ENCODE measurements around the gene KLF11.
A peak's percentile ranks its signal among the peaks of the same experiment; 100 is the strongest.
"Not testable (repeated sequence)": the region's sequence is repeated elsewhere in the genome, so short reads cannot be mapped to it uniquely, and the experiment has no call there.

The KLF11 gene

DNA sequence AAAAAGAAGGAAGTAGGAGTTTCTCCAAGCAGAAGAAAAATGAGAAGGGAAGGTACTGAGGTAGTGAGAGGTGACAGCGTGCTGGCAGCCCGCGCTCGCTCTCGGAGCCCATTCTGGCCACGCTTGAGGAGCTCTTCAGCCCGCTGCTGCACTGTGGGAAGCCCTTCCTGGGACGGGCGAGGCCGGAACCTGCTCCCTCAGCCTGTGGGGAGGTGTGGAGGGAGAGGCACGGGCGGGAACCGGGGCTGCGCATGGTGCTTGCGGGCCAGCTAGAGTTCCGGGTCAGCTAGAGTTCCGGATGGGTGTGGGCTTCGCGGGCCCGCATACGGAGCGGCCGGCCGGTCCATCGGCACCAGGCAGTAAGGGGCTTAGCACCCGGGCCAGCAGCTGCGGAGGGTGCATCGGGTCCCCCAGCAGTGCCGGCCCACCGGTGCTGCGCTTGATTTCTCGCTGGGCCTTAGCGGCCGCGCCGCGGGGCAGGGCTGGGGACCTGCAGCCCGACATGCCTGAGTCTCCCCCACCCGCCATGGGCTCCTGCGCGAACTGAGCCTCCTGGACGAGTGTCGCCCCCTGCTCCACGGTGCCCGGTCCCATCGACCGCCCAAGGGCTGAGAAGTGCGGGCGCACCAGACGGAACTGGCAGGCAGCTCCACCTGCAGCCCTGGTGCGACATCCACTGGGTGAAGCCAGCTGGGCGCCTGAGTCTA, 48.0 kb downstream of the KLF11 start:
- no peak overlapping the region for H3K23ac ChIP-seq (ENCODE audit: low read length)
- no peak overlapping the region for H3K4me2 ChIP-seq (ENCODE audit: low read length)
- H2BK5ac ChIP-seq (ENCODE audit: low read length), result no peak overlapping the region
- H3K4me3 ChIP-seq (ENCODE audit: low read length), result no peak overlapping the region
- H3K18ac ChIP-seq (ENCODE audit: low read length), result no peak overlapping the region
- no peak overlapping the region for H3K27ac ChIP-seq (ENCODE audit: low read depth, low read length)
- no peak overlapping the region for H3K4ac ChIP-seq (ENCODE audit: low read depth, low read length)
- H2AK5ac ChIP-seq (ENCODE audit: low read length), result no peak overlapping the region
- H3K79me1 ChIP-seq (ENCODE audit: low read length), result no peaks in the 10 kb centered on the region
- no peak overlapping the region for H2BK120ac ChIP-seq (ENCODE audit: low read depth, low read length)
- WGBS (ENCODE audit: extremely low coverage, insufficient coverage, low lambda C conversion rate), result no CpG with 5 or more reads among the region's 52 CpGs
- no peak overlapping the region for H4K8ac ChIP-seq (ENCODE audit: low read depth, low read length)
- H3K27me3 ChIP-seq (ENCODE audit: insufficient read depth, low read length, poor library complexity), result no peaks in the 10 kb centered on the region
- no peaks in the 10 kb centered on the region for H3K79me2 ChIP-seq (ENCODE audit: control insufficient read depth, insufficient read depth, low read length)
- no peaks in the 10 kb centered on the region for H3K36me3 ChIP-seq (ENCODE audit: control insufficient read depth, insufficient read depth, low read length)
- no peak for DNase-seq
- H4K5ac ChIP-seq (ENCODE audit: low read length), result no peak overlapping the region
- H3K9ac ChIP-seq (ENCODE audit: low read length), result no peak overlapping the region
- H2BK15ac ChIP-seq (replicated peaks; ENCODE audit: low read depth), result no peak overlapping the region
- no peak overlapping the region for H3K56ac ChIP-seq (ENCODE audit: low read length)
- no peaks in the 10 kb centered on the region for H3K4me1 ChIP-seq (ENCODE audit: control insufficient read depth, low read depth, low read length)

DNA sequence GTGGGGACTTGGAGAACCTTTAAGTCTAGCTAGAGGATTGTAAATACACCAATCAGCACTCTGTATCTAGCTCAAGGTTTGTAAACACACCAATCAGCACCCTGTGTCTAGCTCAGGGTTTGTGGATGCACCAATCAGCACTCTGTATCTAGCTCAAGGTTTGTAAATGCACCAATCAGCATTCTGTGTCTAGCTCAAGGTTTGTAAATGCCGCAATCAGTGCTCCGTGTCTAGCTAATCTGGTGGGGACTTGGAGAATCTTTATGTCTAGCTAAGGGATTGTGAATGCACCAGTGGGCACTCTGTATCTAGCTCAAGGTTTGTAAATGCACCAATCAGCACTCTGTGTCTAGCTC, 48.5 kb downstream of the KLF11 start:
- H3K4me2 ChIP-seq (ENCODE audit: low read length); H3K18ac ChIP-seq (ENCODE audit: low read length); H4K5ac ChIP-seq (ENCODE audit: low read length); H3K79me2 ChIP-seq (ENCODE audit: control insufficient read depth, insufficient read depth, low read length); H3K79me1 ChIP-seq (ENCODE audit: low read length); H3K4me1 ChIP-seq (ENCODE audit: control insufficient read depth, low read depth, low read length); H2BK120ac ChIP-seq (ENCODE audit: low read depth, low read length); H3K4ac ChIP-seq (ENCODE audit: low read depth, low read length); H2BK15ac ChIP-seq (replicated peaks; ENCODE audit: low read depth); H4K8ac ChIP-seq (ENCODE audit: low read depth, low read length); H3K23ac ChIP-seq (ENCODE audit: low read length); H2AK5ac ChIP-seq (ENCODE audit: low read length); H3K9ac ChIP-seq (ENCODE audit: low read length); H3K4me3 ChIP-seq (ENCODE audit: low read length); H3K27ac ChIP-seq (ENCODE audit: low read depth, low read length); H2BK5ac ChIP-seq (ENCODE audit: low read length); H3K36me3 ChIP-seq (ENCODE audit: control insufficient read depth, insufficient read depth, low read length); H3K27me3 ChIP-seq (ENCODE audit: insufficient read depth, low read length, poor library complexity); DNase-seq; H3K56ac ChIP-seq (ENCODE audit: low read length): not testable (repeated sequence)
- no CpG with 5 or more reads among the region's 2 CpGs for WGBS (ENCODE audit: extremely low coverage, insufficient coverage, low lambda C conversion rate)

DNA sequence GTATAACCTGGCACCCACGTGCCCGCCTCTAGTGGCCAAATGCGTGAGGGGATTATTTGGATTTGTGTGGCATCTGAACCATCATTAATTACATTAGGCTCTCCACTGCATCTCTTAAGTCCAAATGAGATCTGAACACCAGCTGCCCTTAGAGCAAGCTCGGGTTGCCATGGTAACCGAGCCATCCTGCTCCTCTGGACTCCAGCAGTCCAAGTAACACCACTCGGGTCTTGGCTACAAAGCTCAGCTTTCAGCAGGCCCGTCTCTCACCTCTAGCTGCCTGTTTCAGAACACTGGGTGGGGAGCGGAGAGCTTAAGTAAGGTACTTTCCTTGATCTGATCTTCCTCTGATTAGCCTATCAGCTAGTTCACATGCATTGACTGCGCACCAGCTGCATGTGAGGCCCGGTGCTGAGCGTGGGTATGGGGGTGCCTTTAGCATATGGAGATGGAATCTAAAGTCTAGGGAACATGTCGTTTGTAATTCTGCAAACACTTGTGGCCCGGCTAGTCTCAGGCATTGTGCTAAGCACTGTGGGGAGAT, 51.0 kb downstream of the KLF11 start:
- Histone ChIP-seq H3K18ac (ENCODE audit: low read length) (no peak overlapping the region), H2AK5ac (ENCODE audit: low read length) (no peak overlapping the region), H3K56ac (ENCODE audit: low read length) (no peak overlapping the region), H3K4me1 (ENCODE audit: control insufficient read depth, low read depth, low read length) (no peaks in the 10 kb centered on the region), H2BK120ac (ENCODE audit: low read depth, low read length) (no peak overlapping the region), H3K27ac (ENCODE audit: low read depth, low read length) (no peak overlapping the region), H3K9ac (ENCODE audit: low read length) (no peak overlapping the region), H4K8ac (ENCODE audit: low read depth, low read length) (no peak overlapping the region), H3K4me2 (ENCODE audit: low read length) (no peak overlapping the region), H3K23ac (ENCODE audit: low read length) (no peak overlapping the region), H3K27me3 (ENCODE audit: insufficient read depth, low read length, poor library complexity) (no peaks in the 10 kb centered on the region), H3K4me3 (ENCODE audit: low read length) (no peak overlapping the region), H2BK5ac (ENCODE audit: low read length) (no peak overlapping the region), H3K4ac (ENCODE audit: low read depth, low read length) (no peak overlapping the region), H3K36me3 (ENCODE audit: control insufficient read depth, insufficient read depth, low read length) (no peaks in the 10 kb centered on the region), H4K5ac (ENCODE audit: low read length) (no peak overlapping the region), H3K79me2 (ENCODE audit: control insufficient read depth, insufficient read depth, low read length) (no peaks in the 10 kb centered on the region), H3K79me1 (ENCODE audit: low read length) (no peaks in the 10 kb centered on the region), H2BK15ac (replicated peaks; ENCODE audit: low read depth) (no peak overlapping the region)
- WGBS (ENCODE audit: extremely low coverage, insufficient coverage, low lambda C conversion rate), result no CpG with 5 or more reads among the region's 13 CpGs
- peak; percentile 56 for DNase-seq

DNA sequence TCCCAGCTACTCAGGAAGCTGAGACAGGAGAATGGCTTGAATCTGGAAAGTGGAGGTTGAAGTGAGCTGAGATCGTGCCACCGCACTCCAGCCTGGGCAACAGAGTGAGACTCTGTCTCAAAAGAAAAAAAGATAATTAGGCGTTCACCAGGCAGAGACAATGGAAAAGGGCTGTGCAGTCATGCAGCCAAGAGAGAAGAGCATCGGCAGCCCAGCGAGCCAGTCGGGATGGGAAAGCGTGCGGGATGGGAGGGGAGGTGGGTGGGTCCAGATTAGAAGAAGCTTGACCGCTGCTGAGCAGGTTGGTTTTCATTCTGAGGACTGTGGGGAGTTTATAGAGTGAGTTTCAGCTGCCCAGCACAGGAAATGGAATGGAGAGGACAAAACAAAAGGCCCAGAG, 51.8 kb downstream of the KLF11 start:
- WGBS (ENCODE audit: extremely low coverage, insufficient coverage, low lambda C conversion rate), result no CpG with 5 or more reads among the region's 9 CpGs
- Histone ChIP-seq H3K27ac (ENCODE audit: low read depth, low read length) (no peak overlapping the region), H2BK15ac (replicated peaks; ENCODE audit: low read depth) (no peak overlapping the region)

DNA sequence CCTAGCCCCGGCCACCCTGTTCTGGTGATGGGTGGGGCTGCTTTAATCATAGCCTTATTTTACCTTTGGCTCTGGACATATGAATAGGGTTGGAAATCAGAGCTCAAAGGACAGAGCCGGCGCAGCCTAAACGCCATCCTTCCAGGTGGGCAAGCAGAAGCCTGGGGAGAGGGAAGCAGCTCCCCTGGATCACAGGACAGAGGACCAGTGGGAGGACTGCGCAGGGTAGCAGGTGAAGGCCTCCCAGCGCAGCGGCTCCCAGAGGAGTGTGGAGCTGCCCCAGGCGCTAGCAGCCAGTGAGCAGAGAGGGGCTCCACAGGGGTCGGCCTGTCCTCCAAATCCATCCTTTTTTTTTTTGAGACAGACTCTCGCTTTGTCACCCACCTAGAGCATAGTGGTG, 53.3 kb downstream of the KLF11 start:
- no peaks in the 10 kb centered on the region for H3K79me2 ChIP-seq (ENCODE audit: control insufficient read depth, insufficient read depth, low read length)

More for the DNA sequence above, 51.8 kb downstream of the KLF11 start:
- no peak overlapping the region for H2BK120ac ChIP-seq (ENCODE audit: low read depth, low read length)
- H3K9ac ChIP-seq (ENCODE audit: low read length), result no peak overlapping the region
- no peak overlapping the region for H2AK5ac ChIP-seq (ENCODE audit: low read length)
- no peaks in the 10 kb centered on the region for H3K27me3 ChIP-seq (ENCODE audit: insufficient read depth, low read length, poor library complexity)
- no peaks in the 10 kb centered on the region for H3K79me1 ChIP-seq (ENCODE audit: low read length)
- no peak overlapping the region for H3K4me3 ChIP-seq (ENCODE audit: low read length)
- H3K4me1 ChIP-seq (ENCODE audit: control insufficient read depth, low read depth, low read length), result no peaks in the 10 kb centered on the region
- no peak for DNase-seq
- no peak overlapping the region for H4K8ac ChIP-seq (ENCODE audit: low read depth, low read length)
- no peaks in the 10 kb centered on the region for H3K79me2 ChIP-seq (ENCODE audit: control insufficient read depth, insufficient read depth, low read length)
- H3K4me2 ChIP-seq (ENCODE audit: low read length), result no peak overlapping the region
- no peak overlapping the region for H3K18ac ChIP-seq (ENCODE audit: low read length)
- H3K36me3 ChIP-seq (ENCODE audit: control insufficient read depth, insufficient read depth, low read length), result no peaks in the 10 kb centered on the region
- no peak overlapping the region for H3K56ac ChIP-seq (ENCODE audit: low read length)
- H2BK5ac ChIP-seq (ENCODE audit: low read length), result no peak overlapping the region
- no peak overlapping the region for H4K5ac ChIP-seq (ENCODE audit: low read length)
- no peak overlapping the region for H3K4ac ChIP-seq (ENCODE audit: low read depth, low read length)
- H3K23ac ChIP-seq (ENCODE audit: low read length), result no peak overlapping the region

More for the DNA sequence above, 53.3 kb downstream of the KLF11 start:
- no peak overlapping the region for H3K56ac ChIP-seq (ENCODE audit: low read length)
- H3K4me2 ChIP-seq (ENCODE audit: low read length), result no peak overlapping the region
- no peak overlapping the region for H4K5ac ChIP-seq (ENCODE audit: low read length)
- no peak overlapping the region for H3K9ac ChIP-seq (ENCODE audit: low read length)
- no peak overlapping the region for H3K23ac ChIP-seq (ENCODE audit: low read length)
- no peak overlapping the region for H3K4me3 ChIP-seq (ENCODE audit: low read length)
- H2BK120ac ChIP-seq (ENCODE audit: low read depth, low read length), result no peak overlapping the region
- WGBS (ENCODE audit: extremely low coverage, insufficient coverage, low lambda C conversion rate), result no CpG with 5 or more reads among the region's 10 CpGs
- H2BK5ac ChIP-seq (ENCODE audit: low read length), result no peak overlapping the region
- H2AK5ac ChIP-seq (ENCODE audit: low read length), result no peak overlapping the region
- no peaks in the 10 kb centered on the region for H3K4me1 ChIP-seq (ENCODE audit: control insufficient read depth, low read depth, low read length)
- H3K4ac ChIP-seq (ENCODE audit: low read depth, low read length), result no peak overlapping the region
- H4K8ac ChIP-seq (ENCODE audit: low read depth, low read length), result no peak overlapping the region
- no peak overlapping the region for H2BK15ac ChIP-seq (replicated peaks; ENCODE audit: low read depth)
- no peak overlapping the region for H3K18ac ChIP-seq (ENCODE audit: low read length)
- no peaks in the 10 kb centered on the region for H3K79me1 ChIP-seq (ENCODE audit: low read length)
- no peak for DNase-seq
- no peak overlapping the region for H3K27ac ChIP-seq (ENCODE audit: low read depth, low read length)
- H3K36me3 ChIP-seq (ENCODE audit: control insufficient read depth, insufficient read depth, low read length), result no peaks in the 10 kb centered on the region
- no peaks in the 10 kb centered on the region for H3K27me3 ChIP-seq (ENCODE audit: insufficient read depth, low read length, poor library complexity)
